Tibial nerve (tissue), 4 donors: Measurements from ENCODE around the gene POMP.
A peak's percentile ranks its signal among the peaks of the same experiment; 100 is the strongest.

Experiments used
- CTCF ChIP-seq, 5 experiments: fragments of 200-600 bp in 3 of 5; fragments of 450-650 bp in 2 of 5; sonication (generic) in 3 of 5; IDR thresholded peaks; one replicate each; pipeline ENCODE4 v1.5.1; 2016 to 2019; ENCODE audit warnings: antibody characterized with exemption in 5 of 5, mild to moderate bottlenecking in 3 of 5, moderate library complexity in 2 of 5
- EP300 ChIP-seq, 2 donors: sonication (generic); formaldehyde crosslinking; IDR thresholded peaks; one replicate each; pipeline ENCODE4 v1.6.1; 2017; ENCODE audit warnings: antibody characterized with exemption in 2 of 2, mild to moderate bottlenecking in 1 of 2
- POLR2A ChIP-seq, 2 donors: fragments of 450-650 bp; IDR thresholded peaks; one replicate each; pipeline ENCODE4 v1.6.1; 2017; ENCODE audit warnings: antibody characterized with exemption in 2 of 2, mild to moderate bottlenecking in 2 of 2, moderate library complexity in 2 of 2

- no peak for TF ChIP-seq CTCF (IDR thresholded peaks at IDR 0.05)
- peak in 1 of 2 donors; percentile 9 for TF ChIP-seq EP300 (IDR thresholded peaks at IDR 0.05)
- no peak for TF ChIP-seq POLR2A (IDR thresholded peaks at IDR 0.05)
Measured at GRCh38 chr13:28705461-28706083, 46.6 kb downstream of the POMP start.
